OCI-LY7 (cell line): Measurements from ENCODE around the gene TUFM.

Experiments used
- EZH2phosphoT487 ChIP-seq: fragments of 200-600 bp; sonication (generic); IDR thresholded peaks from 2 replicates; pipeline ENCODE4 v1.6.1; 2018; ENCODE audit warnings: low read depth, borderline replicate concordance, mild to moderate bottlenecking, mixed run types, antibody characterized with exemption, low read length, moderate library complexity, mixed read lengths
- TF ChIP-seq, protein P1 (sequence below): fragments of 200-600 bp; sonication (generic); conservative IDR thresholded peaks from 2 replicates; pipeline ENCODE4 v1.5.1; 2014; ENCODE audit warnings: mild to moderate bottlenecking, antibody characterized with exemption, low read length, moderate library complexity, mixed read lengths

DNA sequence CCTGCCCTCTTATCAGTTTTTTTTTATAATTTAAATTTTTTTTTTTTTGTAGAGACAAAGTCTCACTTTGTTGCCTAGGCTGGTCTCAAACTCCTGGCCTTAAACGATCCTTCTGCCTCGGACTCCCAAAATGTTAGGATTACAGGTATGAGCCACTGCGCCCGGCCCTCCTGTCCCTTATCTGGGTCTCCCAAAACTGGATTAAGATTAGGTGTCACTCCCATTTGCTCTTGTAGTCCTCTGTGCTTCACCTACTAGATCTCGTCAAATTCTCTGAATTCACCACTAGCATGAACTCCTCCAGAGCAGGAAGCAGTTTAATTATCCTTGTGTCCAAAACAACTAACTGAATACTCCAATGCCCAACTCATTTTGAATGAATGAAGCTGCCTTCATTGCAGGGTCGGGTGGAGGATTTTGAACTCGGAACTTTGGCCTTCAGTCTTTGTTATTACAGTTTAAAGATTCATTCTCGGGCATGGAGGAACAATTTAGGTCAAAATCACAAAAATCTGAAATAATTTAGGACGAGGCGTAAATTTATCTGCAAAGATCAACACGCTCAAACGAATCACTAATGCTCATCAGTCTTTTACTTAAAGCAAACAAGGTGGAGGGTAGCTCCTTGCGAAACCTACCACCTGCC is 24.2 kb downstream of the TUFM start:
- TF ChIP-seq, protein P1, sequence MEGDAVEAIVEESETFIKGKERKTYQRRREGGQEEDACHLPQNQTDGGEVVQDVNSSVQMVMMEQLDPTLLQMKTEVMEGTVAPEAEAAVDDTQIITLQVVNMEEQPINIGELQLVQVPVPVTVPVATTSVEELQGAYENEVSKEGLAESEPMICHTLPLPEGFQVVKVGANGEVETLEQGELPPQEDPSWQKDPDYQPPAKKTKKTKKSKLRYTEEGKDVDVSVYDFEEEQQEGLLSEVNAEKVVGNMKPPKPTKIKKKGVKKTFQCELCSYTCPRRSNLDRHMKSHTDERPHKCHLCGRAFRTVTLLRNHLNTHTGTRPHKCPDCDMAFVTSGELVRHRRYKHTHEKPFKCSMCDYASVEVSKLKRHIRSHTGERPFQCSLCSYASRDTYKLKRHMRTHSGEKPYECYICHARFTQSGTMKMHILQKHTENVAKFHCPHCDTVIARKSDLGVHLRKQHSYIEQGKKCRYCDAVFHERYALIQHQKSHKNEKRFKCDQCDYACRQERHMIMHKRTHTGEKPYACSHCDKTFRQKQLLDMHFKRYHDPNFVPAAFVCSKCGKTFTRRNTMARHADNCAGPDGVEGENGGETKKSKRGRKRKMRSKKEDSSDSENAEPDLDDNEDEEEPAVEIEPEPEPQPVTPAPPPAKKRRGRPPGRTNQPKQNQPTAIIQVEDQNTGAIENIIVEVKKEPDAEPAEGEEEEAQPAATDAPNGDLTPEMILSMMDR = no peak; the same call in 1 of the 2 replicates
- no peak for TF ChIP-seq EZH2phosphoT487
